Endothelial cell (in vitro differentiated cells): ENCODE data around the gene SPON1. TPM values are rescaled to one million over a fixed set of nuclear protein-coding genes. Genes with fewer than 3 reads are reported as not detected.

Experiments
- DNase-seq: peaks from one replicate; pipeline ENCODE4 v3.0.0; 2021; ENCODE audit warnings: low spot score
- H3K27ac Mint-ChIP-seq: one replicate; pipeline ENCODE4 v1.8.0; 2021; ENCODE audit warnings: mixed read lengths, inconsistent platforms; ENCODE audit not compliant: unreplicated experiment
- H3K27me3 Mint-ChIP-seq: one replicate; pipeline ENCODE4 v1.8.0; 2021; ENCODE audit warnings: mild to moderate bottlenecking, moderate library complexity, mixed read lengths, inconsistent platforms; ENCODE audit not compliant: unreplicated experiment
- H3K36me3 Mint-ChIP-seq: one replicate; pipeline ENCODE4 v1.8.0; 2021; ENCODE audit warnings: mild to moderate bottlenecking, low read depth, mixed read lengths, inconsistent platforms; ENCODE audit not compliant: unreplicated experiment
- H3K4me1 Mint-ChIP-seq: one replicate; pipeline ENCODE4 v1.8.0; 2021; ENCODE audit warnings: mild to moderate bottlenecking, mixed read lengths, inconsistent platforms; ENCODE audit not compliant: unreplicated experiment
- H3K4me3 Mint-ChIP-seq: one replicate; pipeline ENCODE4 v1.8.0; 2021; ENCODE audit warnings: mild to moderate bottlenecking, mixed read lengths, inconsistent platforms; ENCODE audit not compliant: unreplicated experiment
- H3K9me3 Mint-ChIP-seq: one replicate; pipeline ENCODE4 v1.8.0; 2021; ENCODE audit warnings: mixed read lengths, inconsistent platforms; ENCODE audit not compliant: unreplicated experiment
- total RNA-seq: library from RNA; stranded (reverse); fragmentation: NEBNext Ultra II Directional; extraction: Animal tissue kit (Norgen Biotek cat#: 25700); gene quantifications from one replicate; pipeline ENCODE4 v1.2.1, GENCODE V29; 2021; ENCODE audit not compliant: unreplicated experiment
- TF ChIP-seq, protein P1 (sequence below): fragments of 200-600 bp; sonication (generic); IDR thresholded peaks from one replicate; pipeline ENCODE4 v1.5.0; 2021; ENCODE audit warnings: antibody characterized with exemption; ENCODE audit not compliant: unreplicated experiment

SPON1 gene
- total RNA-seq, 1 donor from 2014 or later: 120 TPM

DNA sequence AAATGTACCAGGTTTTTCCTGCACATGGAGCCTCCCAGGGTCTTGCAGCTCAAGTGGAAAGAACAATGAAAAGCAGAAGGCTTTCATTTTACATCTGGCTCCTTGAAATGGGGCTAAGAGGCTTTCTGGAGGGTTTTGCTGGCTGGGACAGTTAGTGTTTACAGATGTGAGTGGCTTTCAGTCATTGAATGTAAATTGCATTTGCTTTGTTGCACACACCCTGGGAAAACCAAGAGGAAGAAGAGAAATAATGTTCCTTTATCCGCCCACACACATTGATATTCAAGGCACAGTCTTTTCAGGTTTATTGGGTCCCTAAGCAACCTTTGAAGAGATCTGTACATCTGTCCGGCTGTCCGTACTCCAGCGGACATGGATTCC lies 144.5 kb downstream of the SPON1 start:
- no peaks in the 10 kb centered on the region for H3K9me3 Mint-ChIP-seq
- H3K4me3 Mint-ChIP-seq: no peak overlapping the region
- no peak overlapping the region for H3K27ac Mint-ChIP-seq
- H3K4me1 Mint-ChIP-seq: peaks cover 46% of the 10 kb centered on the region
- TF ChIP-seq, protein P1, sequence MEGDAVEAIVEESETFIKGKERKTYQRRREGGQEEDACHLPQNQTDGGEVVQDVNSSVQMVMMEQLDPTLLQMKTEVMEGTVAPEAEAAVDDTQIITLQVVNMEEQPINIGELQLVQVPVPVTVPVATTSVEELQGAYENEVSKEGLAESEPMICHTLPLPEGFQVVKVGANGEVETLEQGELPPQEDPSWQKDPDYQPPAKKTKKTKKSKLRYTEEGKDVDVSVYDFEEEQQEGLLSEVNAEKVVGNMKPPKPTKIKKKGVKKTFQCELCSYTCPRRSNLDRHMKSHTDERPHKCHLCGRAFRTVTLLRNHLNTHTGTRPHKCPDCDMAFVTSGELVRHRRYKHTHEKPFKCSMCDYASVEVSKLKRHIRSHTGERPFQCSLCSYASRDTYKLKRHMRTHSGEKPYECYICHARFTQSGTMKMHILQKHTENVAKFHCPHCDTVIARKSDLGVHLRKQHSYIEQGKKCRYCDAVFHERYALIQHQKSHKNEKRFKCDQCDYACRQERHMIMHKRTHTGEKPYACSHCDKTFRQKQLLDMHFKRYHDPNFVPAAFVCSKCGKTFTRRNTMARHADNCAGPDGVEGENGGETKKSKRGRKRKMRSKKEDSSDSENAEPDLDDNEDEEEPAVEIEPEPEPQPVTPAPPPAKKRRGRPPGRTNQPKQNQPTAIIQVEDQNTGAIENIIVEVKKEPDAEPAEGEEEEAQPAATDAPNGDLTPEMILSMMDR: no peak
- peaks cover 3% of the 10 kb centered on the region for H3K36me3 Mint-ChIP-seq
- no peak for DNase-seq
- H3K27me3 Mint-ChIP-seq: peaks cover 2% of the 10 kb centered on the region

DNA sequence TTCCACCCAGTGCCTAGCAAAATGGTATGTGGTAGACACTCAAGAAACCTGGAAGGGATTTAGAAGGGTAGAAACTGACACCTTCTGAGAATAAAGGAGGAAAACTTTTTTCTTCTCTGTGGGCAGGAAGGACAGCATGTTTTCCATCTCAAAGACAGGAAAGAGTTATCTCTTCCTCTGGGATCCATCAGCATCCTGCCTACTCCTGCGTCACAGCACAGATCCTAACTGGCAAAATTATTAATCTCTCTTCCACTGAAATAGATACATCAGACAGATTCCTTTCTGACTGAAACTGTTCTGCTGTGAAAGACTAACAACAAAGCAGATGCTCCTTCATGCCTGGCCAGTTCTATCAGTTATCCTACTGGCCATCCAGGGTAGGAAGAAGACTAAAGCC lies 147.2 kb downstream of the SPON1 start:
- Mint-ChIP-seq H3K27me3 (no peaks in the 10 kb centered on the region), H3K36me3 (peaks cover 6% of the 10 kb centered on the region), H3K9me3 (no peaks in the 10 kb centered on the region)

DNA sequence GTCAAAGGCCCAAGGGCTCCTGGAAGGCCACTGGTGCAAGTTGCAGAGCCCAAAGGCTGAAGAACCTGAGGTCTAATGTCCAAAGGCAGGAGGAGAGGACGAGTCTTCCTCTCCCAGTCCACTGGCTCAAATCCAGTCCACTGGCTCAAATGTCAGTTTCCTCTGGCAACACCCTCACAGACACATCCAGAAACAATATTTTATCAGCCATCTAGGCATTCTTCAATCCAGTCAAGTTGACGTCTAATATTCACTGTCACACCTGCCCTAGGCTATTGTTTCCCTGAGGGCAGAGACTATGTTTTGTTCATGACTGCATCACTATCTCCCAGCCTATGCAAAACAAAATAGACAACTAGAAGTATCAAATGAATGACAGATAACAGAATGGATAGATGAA lies 148.1 kb downstream of the SPON1 start:
- Mint-ChIP-seq H3K4me3 (no peak overlapping the region), H3K36me3 (peaks cover 10% of the 10 kb centered on the region), H3K9me3 (no peaks in the 10 kb centered on the region), H3K27ac (peak overlapping the region; percentile 84), H3K4me1 (peaks cover 52% of the 10 kb centered on the region), H3K27me3 (no peaks in the 10 kb centered on the region)
- no peak for DNase-seq
- TF ChIP-seq, protein P1: no peak

More for the DNA sequence above, 147.2 kb downstream of the SPON1 start:
- TF ChIP-seq, protein P1: no peak
- peaks cover 52% of the 10 kb centered on the region for H3K4me1 Mint-ChIP-seq
- H3K27ac Mint-ChIP-seq: peak overlapping the region; percentile 84
- no peak overlapping the region for H3K4me3 Mint-ChIP-seq
- DNase-seq: no peak

DNA sequence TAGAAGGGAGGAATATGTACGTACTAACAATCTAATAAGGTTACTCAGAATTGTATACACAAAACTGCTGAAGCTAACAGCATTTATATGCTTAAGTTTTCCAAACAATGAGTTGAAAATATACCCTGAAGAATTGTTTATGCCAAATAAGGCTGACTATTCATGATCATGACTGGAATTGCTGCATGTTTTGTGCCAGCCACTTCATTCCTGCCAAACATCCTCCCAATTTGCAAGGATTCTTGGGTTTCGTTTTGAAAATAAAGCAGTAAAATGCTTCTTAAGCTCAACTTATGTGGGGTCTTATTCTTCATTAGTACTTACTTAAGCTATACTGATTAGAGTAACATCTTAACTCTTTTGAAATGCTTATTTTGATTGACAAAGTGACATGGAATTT lies 149.0 kb downstream of the SPON1 start:
- Mint-ChIP-seq H3K4me1 (peaks cover 51% of the 10 kb centered on the region), H3K9me3 (no peaks in the 10 kb centered on the region), H3K36me3 (peaks cover 10% of the 10 kb centered on the region), H3K27me3 (no peaks in the 10 kb centered on the region), H3K4me3 (no peak overlapping the region), H3K27ac (peak overlapping the region; percentile 26)
- DNase-seq: no peak
- TF ChIP-seq, protein P1: no peak

DNA sequence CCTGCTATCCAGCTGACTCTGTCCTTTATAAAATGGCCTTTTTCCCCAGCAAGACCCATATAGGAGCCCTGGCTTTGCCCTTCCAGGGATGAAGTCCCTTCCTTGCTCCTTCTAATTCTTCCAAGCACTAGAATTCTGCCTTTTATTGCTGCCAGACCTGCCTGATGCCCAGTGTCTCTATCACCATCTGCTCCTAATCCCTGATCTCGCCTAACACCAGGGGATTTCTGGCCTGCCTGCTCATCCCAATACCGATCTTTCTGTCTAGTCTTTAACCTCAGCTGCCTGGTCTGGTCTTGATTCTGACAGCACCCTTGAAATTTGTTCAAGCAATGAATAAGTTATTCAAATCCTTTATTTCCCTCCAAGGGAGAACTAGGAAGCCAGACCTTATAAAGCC lies 150.2 kb downstream of the SPON1 start:
- peak overlapping the region; percentile 5 for H3K27ac Mint-ChIP-seq
- H3K4me1 Mint-ChIP-seq: peaks cover 41% of the 10 kb centered on the region
- H3K9me3 Mint-ChIP-seq: no peaks in the 10 kb centered on the region
- H3K4me3 Mint-ChIP-seq: no peak overlapping the region
- H3K27me3 Mint-ChIP-seq: no peaks in the 10 kb centered on the region
- TF ChIP-seq, protein P1: no peak
- no peak for DNase-seq
- peaks cover 10% of the 10 kb centered on the region for H3K36me3 Mint-ChIP-seq
